Activated CD4-positive, alpha-beta T cell treated with anti-CD3 and anti-CD28 coated beads, Interleukin-10, Interleukin-2, amounts not matched to agents 100 ng/mL and 50 ng/mL, durations not matched to agents 16 hours and 8 hours (primary cell): ENCODE results near the gene TLCD3A.
"Not testable (repeated sequence)": the region's sequence is repeated elsewhere in the genome, so short reads cannot be mapped to it uniquely, and the experiment has no call there.

Experiments
- DNase-seq: peaks from one replicate; pipeline ENCODE4 v3.0.0-alpha.2; 2020

Gene TLCD3A

DNA sequence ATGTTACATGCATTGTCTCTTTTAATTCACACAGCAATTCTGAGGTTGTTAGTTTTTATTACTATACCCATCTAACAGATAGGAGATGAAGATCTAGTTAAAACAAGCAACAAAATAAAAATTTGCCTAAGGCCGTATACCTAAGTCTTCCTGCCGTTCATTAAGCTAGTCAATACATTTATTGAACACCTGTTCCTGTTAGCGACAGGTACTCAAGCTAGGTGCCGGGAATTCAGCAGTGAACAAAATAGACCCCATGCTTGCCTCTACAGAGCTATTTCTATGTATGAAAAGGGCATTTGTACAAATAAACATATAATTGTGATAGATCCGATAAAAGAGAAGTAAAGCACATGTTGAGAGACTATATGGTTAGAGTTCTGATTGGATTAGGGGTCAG, 14.3 kb upstream of the TLCD3A start:
- no peak for DNase-seq

GRCh38 chr17:720706-721539, 11.5 kb upstream of the TLCD3A start:
- no peak for DNase-seq

DNA sequence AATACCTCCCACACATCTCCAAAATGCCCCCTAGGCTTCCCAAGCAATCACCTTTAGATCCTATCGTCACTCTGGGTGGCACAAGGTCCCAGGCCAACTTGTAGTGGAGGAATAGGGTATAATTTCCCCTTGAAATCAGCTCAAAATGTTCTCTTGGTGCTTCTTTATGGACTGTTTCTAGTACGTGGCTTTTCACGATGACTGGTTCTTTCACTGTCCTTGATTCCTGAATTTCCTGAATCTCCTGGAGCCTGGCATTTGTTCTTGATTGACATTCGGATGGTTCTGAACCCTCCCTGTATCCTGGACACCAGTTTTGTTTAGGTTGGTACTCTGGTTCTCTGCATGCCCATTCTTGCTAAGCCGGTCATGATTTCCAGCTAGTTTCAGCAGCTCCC, 10.9 kb upstream of the TLCD3A start:
- no peak for DNase-seq

GRCh38 chr17:725084-725483, 7.3 kb upstream of the TLCD3A start:
- no peak for DNase-seq

GRCh38 chr17:725746-726145, 6.7 kb upstream of the TLCD3A start:
- DNase-seq, result no peak

DNA sequence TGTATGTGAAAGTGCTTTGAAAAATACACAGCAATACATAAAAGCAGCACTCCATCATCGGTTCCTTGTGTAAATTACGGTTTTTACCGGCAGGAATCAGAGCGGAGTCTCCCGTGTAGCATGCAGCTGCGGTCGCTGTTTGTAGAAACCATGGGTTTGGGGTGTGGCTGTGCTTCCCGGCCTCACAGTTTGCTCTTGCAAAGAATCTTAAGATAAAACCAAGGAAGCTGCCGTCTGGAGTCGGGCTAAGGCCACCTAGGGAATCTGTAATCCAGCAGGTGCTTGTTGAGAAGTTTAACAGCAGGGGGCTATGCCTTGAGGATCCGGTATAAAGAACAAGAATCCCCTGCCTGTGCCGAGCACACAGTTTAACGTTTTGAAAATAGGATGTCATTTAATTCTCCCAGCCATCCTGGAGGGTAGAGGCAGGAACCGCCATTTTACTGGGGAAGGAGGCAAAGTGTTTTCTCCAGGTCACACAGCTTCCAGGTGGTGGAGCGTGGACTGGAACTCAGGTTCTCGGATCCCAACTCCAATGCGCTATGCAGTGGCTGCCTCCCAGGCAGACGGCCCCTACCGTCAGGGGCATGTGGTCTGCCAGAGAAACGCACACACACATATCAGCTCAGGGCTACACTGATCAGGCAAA, 6.0 kb upstream of the TLCD3A start:
- DNase-seq, result no peak

- no peak for DNase-seq
Observed at GRCh38 chr17:728911-729310, 3.5 kb upstream of the TLCD3A start.

DNA sequence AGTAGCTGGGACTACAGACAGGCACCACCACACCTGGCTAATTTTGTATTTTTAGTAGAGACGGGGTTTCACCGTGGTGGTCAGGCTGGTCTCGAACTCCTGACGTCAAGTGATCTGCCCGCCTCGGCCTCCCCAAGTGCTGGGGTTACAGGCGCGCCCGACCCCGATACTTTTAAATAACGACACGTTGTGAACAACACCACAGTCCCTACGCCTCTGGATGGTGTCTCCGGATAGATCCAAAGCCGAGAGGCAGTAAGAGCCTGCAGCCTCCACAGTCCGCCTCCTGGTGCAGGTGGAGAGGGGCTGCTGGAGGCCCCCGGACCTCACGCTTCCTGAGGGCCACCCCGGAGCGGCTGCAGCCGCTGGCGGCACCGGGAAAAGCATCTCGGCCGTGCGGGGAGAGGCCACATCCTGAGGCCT, 741 bp upstream of the TLCD3A start:
- no peak for DNase-seq

- peak; percentile 56 for DNase-seq
Observed at GRCh38 chr17:732902-733720, 715 bp downstream of the TLCD3A start.

- DNase-seq, result no peak
Observed at GRCh38 chr17:733743-734142, 1.3 kb downstream of the TLCD3A start.

DNA sequence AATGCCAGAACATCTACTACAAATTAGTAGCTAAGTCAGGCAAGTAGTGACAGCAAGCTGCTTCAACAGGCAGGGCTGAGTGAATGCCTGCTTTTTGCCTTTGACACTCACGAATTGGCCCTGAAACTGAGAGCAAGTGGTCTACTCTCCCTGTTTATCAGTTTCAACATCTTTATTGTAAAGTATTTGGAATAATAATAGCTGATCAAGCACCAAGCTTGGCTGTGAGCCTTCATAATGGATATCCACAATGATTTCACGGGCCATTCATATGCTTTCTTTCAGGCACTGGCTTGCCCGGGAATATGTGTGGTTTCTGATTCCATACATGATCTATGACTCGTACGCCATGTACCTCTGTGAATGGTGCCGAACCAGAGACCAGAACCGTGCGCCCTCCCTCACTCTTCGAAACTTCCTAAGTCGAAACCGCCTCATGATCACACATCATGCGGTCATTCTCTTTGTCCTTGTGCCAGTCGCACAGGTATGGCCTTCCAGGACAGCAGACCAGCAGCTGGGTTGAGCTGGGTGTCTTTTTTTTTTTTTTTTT, 5.2 kb downstream of the TLCD3A start:
- DNase-seq, result no peak

DNA sequence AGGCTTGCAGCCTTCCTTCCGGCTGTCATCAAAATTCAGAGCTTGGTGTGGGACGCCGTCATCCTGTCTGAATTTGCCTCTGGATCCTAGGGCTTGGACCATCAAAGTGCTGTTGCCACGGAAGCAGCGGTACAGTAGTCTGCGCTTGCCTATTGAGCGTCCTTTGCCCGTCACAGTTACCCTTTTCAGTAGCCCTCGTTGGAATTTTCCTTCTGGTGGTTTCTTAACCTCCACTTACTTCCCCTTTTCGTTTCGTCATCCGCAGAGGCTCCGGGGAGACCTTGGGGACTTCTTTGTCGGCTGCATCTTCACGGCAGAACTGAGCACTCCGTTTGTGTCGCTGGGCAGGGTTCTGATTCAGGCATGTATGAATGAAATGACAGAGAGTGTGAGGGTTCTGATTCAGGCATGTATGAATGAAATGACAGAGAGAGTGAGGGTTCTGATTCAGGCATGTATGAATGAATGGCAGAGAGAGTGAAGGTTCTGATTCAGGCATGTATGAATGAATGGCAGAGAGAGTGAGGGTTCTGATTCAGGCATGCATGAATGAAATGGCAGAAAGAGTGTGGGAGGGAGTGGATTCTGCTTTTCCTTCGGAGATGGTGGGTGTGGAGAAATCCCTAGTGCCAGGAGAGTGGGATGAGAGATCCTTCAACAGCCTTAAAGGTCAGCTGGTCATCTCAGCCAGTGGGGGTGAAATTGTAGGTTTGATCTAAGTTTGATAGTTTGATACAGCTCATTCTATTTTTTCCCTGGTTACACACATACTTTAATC, 8.0 kb downstream of the TLCD3A start:
- DNase-seq, result peak; percentile 55

GRCh38 chr17:742147-742793, 9.9 kb downstream of the TLCD3A start:
- no peak for DNase-seq

DNA sequence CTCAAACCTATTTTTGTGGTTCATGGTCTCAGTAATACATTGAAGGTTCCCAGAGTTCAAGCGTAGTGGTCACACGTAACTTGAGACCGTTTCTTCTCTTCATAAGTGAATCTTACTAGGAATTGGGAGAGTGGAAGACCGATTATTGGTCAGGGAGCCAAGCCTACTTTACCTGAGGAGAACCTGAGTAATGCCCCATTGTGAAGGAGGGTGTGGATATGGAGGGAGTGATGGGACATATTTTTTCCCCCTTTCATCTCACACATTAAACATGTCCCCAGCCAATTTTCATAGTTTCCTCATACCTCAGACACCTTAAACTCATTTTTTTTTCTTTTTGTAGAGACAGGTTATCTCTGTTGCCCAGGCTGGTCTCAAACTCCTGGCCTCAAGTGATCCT, 10.7 kb downstream of the TLCD3A start:
- DNase-seq, result no peak

DNA sequence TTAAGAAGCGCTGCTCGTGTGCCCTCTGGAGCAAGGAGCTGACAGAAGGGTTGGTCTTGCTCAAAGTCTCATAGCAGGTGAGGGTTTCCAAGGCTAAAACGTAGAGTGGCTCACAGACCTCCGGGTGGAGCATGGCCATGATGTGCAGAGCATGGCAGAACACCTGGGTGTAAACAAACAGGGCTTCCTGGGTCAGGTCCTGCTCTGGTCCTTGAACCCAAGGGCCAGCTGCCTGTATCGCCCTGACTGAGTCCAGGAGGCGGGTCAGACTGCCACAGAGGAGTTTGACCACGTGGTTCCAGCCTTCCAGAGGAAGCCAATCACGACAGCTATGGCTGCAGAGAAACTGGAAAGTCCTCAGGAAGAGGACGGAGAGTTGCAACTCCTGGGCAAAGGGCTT, 12.5 kb downstream of the TLCD3A start:
- DNase-seq, result no peak

DNA sequence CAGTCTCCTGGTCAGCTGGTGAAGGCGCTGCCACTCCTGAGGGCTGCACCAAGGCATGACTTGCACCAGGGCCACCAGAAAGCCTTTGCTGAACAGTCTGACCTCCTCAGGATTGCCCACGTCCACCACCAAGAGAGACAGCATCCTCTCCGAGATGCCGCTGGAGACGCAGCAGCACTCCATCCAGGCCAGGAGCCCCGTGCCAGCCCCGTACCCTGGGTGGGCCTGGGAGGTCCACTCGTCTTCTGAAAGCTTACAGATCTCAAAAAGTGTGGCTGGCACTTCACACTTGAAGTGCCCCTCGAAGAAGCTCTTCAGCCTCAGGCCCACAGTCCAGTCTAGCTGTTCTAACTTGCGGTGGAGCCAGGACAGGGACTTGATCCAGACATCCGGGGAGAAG, 13.0 kb downstream of the TLCD3A start:
- no peak for DNase-seq

DNA sequence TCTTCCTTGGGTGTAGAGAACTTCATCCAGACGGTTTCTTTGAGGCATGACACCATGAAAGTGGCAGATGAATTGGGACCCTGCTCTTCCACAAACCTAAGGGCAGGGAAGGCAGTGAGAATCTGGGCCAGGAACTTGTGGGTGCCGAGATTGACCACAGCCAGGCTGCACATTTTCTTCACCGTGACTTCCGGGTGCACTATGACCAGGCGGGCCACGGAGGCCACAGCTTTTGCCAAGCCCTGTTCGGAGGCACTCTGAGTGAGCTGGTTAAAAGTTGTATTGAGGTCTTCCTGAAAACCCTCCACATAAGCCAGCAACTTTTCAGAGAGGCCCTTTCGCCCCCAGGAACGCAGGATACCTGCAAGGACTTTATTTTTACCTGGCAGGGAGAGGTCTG, 13.8 kb downstream of the TLCD3A start:
- DNase-seq, result no peak

DNA sequence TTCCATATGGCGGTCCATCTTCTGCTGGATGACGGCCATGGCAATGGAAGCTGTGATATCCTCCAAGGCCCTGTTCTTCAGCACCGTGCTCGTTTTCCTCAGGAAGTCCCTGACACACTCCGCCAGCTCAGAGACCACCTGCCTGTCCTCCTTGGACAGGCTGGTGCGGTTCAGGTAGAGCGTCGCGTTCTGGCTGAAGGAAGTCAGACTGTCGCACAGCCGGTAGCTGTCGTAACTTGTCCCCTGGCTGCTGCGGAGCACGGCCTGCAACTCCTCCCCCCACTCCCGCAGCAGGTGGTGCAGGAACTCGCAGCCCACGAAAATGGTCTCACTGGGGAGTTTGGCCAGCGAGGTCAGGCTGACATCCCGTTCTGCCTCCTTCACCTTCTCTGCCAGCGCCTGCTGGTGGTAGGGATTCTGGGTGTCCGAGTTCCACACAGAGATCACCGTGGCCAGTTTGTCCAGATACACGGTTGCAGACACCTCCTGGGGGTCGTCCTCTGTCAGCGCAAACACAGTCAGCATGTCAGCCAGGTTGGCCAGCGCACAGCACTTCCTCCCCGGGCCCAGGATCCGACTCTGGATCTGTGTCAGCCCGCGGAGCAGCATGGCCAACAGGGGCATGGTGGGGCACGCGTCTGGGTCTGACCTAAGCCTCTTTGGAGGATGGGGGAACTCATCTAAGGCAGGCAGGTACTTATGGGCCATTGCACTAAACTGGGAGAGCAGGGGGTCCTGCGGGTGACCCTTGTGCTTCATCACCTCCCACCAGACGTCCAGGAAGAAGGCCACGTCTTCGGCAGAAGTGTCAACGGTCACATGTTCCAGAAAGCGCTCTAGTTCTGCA, 14.6 kb downstream of the TLCD3A start:
- DNase-seq, result no peak

DNA sequence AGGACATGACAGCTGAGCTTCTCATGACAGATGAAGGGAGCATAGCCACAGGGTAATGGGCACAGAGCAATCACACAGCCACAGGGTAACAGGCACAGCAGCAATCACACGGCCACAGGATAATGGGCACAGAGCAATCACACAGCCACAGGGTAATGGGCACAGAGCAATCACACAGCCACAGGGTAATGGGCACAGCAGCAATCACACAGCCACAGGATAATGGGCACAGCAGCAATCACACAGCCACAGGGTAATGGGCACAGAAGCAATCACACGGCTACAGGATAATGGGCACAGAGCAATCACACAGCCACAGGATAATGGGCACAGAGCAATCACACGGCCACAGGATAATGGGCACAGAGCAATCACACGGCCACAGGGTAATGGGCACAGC, 16.2 kb downstream of the TLCD3A start:
- not testable (repeated sequence) for DNase-seq

GRCh38 chr17:749359-749758, 17.0 kb downstream of the TLCD3A start:
- DNase-seq, result not testable (repeated sequence)

DNA sequence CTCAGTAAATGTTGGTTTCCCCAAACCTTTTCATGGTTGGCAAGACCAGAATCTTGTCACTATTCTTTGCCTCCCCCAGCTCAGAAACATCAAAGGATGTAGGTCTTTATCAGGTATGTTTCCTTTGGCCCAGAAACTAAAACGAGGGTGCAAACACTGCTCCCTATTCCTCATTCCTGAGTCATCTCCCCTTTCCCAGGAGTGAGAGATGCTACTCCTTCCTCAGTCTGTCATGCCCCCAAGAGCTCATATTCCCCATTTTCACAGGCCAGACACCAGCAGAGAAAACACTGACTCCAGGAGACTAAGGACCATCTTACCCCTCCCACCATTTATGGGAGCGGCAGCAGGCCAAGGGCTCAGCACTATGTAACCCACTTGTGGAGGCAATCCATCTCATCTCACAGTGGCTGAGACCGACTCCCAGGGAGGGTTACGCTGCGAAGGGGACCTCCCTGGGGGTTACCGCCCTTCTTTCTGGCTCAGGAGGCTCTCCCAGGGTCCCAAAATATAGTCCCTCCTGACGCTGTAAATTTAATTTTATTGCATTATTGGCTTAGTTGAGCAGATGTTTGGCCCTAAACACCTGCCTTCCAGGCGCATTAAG, 18.1 kb downstream of the TLCD3A start:
- DNase-seq, result no peak
